ENCODE results near the gene PRM3. TPM values are rescaled to one million over a fixed set of nuclear protein-coding genes. Genes with fewer than 3 reads are reported as not detected.

PRM3 gene
- total RNA-seq, 1 donor: not detected

DNA sequence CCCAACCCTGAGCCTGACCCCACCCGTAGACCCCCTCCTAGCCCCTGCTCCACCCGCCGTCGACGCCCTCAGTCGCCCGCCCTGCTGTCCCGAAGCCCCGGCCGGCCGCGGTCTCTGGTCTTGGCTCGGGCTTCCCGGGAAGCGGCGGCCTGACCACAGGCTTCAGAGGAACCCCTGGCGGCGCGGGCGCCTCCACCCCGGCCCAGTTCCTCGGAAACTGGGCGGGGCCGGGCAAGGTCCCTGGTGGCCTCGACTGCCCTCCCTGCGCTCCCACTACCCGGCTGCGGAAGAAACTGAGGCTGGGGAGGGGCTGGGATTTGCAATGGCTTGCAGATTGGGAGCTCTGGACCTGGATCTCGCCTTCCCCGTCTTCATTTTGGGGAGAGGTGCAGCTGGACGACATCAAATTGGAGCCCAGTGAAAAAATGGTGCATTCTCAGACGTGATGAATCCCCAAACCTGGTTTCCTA, 16.7 kb downstream of the PRM3 start:
- Histone ChIP-seq H3K27me3 (ENCODE audit: insufficient read depth, low read length) (no peaks in the 10 kb centered on the region), H3K4me1 (ENCODE audit: insufficient read depth, low read length) (peaks cover 30% of the 10 kb centered on the region), H4K20me1 (ENCODE audit: insufficient read depth, low read length) (peaks cover 11% of the 10 kb centered on the region), H2AFZ (ENCODE audit: low read length) (peak overlapping the region; percentile 93), H3K4me3 (ENCODE audit: insufficient read depth, low read length) (peak overlapping the region; percentile 92), H3K4me2 (ENCODE audit: insufficient read depth, low read length) (peak overlapping the region; percentile 83), H3K9me3 (ENCODE audit: low read depth, low read length) (no peaks in the 10 kb centered on the region), H3K27ac (ENCODE audit: low read depth, low read length) (peak overlapping the region; percentile 89), H3K79me2 (ENCODE audit: insufficient read depth, low read length) (no peaks in the 10 kb centered on the region), H3K36me3 (ENCODE audit: insufficient read depth, low read length) (no peaks in the 10 kb centered on the region)
- peak; percentile 91 for DNase-seq (ENCODE audit: insufficient read length, low spot score, missing footprints)
- TF ChIP-seq, protein P1, sequence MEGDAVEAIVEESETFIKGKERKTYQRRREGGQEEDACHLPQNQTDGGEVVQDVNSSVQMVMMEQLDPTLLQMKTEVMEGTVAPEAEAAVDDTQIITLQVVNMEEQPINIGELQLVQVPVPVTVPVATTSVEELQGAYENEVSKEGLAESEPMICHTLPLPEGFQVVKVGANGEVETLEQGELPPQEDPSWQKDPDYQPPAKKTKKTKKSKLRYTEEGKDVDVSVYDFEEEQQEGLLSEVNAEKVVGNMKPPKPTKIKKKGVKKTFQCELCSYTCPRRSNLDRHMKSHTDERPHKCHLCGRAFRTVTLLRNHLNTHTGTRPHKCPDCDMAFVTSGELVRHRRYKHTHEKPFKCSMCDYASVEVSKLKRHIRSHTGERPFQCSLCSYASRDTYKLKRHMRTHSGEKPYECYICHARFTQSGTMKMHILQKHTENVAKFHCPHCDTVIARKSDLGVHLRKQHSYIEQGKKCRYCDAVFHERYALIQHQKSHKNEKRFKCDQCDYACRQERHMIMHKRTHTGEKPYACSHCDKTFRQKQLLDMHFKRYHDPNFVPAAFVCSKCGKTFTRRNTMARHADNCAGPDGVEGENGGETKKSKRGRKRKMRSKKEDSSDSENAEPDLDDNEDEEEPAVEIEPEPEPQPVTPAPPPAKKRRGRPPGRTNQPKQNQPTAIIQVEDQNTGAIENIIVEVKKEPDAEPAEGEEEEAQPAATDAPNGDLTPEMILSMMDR (IDR thresholded peaks at IDR 0.05; ENCODE audit: extremely low read depth, low read depth, low read length): no peak

DNA sequence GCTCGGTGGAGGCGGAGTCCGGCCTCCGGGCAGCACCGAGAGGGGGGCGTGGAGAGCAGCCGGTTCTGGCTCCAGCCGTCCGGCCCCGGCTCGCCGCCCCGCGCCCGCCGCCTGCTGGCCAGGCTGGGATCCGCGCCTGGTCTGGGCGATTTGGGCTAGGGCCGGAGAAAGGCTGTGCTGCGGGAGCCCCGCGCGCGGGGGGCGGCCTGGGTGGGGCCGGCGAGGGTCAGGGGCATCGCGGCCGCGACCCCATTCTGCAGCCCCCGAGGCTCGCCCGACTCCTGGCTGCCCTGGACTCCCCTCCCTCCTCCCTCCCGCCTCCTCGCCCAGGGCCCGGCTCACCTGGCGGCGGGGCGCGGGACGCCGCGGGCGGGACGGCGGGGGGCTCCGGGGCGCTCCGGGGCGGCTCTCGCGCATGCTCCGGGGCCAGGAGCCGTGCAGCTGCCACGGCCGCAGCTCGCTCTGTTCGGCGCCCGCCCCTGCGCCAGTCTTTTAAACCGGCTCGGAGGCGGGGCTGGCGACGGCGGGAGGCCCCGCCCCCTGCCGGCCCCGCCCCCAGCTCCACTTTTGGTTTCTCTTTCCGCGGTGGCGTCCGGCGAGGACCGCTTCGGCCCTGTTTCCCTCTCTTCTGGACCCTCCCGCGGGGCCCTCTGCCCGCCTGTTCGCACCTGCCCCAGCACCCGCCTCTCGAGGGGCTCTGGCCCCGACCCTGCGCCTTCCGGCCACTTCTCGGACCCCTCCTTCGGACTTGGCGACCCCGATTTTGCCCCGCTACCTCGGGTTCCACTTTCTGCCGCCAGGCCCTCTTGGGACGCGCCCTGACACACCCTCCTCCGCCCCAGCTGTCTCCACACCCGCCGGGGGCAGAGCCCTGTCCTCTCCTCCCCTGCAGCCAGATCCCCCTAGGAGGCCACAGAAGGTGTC, 17.4 kb downstream of the PRM3 start, which contains the start of gene SOCS1:
Gene SOCS1 (minus strand): TSS at position 468 of the 924 bp plus-strand sequence. CDS start 726 bp downstream, outside the sequence.
- H3K27me3 ChIP-seq (ENCODE audit: insufficient read depth, low read length): no peaks in the 10 kb centered on the region
- peak within 1 kb of the TSS; percentile 83 for H3K4me2 ChIP-seq (ENCODE audit: insufficient read depth, low read length)
- peak; percentile 99 for DNase-seq (ENCODE audit: insufficient read length, low spot score, missing footprints)
- H3K9me3 ChIP-seq (ENCODE audit: low read depth, low read length): no peaks in the 10 kb centered on the region
- H3K27ac ChIP-seq (ENCODE audit: low read depth, low read length): peak within 1 kb of the TSS; percentile 89
- H3K79me2 ChIP-seq (ENCODE audit: insufficient read depth, low read length): no peaks in the 10 kb centered on the region
- peaks cover 11% of the 10 kb centered on the region for H4K20me1 ChIP-seq (ENCODE audit: insufficient read depth, low read length)
- H3K4me3 ChIP-seq (ENCODE audit: insufficient read depth, low read length): peak within 1 kb of the TSS; percentile 92
- H3K4me1 ChIP-seq (ENCODE audit: insufficient read depth, low read length): peaks cover 30% of the 10 kb centered on the region
- TF ChIP-seq, protein P1 (IDR thresholded peaks at IDR 0.05; ENCODE audit: extremely low read depth, low read depth, low read length): peak; percentile 53
- H2AFZ ChIP-seq (ENCODE audit: low read length): peak within 1 kb of the TSS; percentile 93
- no peaks in the 10 kb centered on the region for H3K36me3 ChIP-seq (ENCODE audit: insufficient read depth, low read length)

DNA sequence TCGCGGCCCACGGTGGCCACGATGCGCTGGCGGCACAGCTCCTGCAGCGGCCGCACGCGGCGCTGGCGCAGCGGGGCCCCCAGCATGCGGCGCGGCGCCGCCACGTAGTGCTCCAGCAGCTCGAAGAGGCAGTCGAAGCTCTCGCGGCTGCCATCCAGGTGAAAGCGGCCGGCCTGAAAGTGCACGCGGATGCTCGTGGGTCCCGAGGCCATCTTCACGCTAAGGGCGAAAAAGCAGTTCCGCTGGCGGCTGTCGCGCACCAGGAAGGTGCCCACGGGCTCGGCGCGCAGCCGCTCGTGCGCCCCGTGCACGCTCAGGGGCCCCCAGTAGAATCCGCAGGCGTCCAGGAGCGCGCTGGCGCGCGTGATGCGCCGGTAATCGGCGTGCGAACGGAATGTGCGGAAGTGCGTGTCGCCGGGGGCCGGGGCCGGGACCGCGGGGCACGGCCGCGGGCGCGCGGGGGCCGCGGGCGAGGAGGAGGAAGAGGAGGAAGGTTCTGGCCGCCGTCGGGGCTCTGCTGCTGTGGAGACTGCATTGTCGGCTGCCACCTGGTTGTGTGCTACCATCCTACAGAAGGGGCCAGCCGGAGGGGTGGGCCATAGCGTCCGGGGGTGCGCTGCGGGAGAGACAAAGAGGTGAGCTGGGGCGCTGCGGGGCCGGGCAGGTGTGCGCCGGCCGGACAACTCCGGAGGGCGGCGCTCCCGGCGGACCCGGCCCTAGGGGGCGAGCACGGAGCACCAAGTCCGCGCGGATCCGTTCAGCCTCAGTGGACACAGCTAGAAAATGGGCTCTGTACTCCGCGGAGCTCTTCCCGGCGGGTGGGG, 18.3 kb downstream of the PRM3 start:
- DNase-seq (ENCODE audit: insufficient read length, low spot score, missing footprints): peak; percentile 93
- Histone ChIP-seq H3K27me3 (ENCODE audit: insufficient read depth, low read length) (no peaks in the 10 kb centered on the region), H3K4me2 (ENCODE audit: insufficient read depth, low read length) (peak overlapping the region; percentile 79), H2AFZ (ENCODE audit: low read length) (no peak overlapping the region), H3K79me2 (ENCODE audit: insufficient read depth, low read length) (no peaks in the 10 kb centered on the region), H3K9me3 (ENCODE audit: low read depth, low read length) (no peaks in the 10 kb centered on the region), H3K4me3 (ENCODE audit: insufficient read depth, low read length) (peak overlapping the region; percentile 92), H4K20me1 (ENCODE audit: insufficient read depth, low read length) (peaks cover 11% of the 10 kb centered on the region), H3K4me1 (ENCODE audit: insufficient read depth, low read length) (peaks cover 30% of the 10 kb centered on the region), H3K36me3 (ENCODE audit: insufficient read depth, low read length) (no peaks in the 10 kb centered on the region), H3K27ac (ENCODE audit: low read depth, low read length) (peak overlapping the region; percentile 17)
- TF ChIP-seq, protein P1 (IDR thresholded peaks at IDR 0.05; ENCODE audit: extremely low read depth, low read depth, low read length): peak; percentile 10
